GM19324 (cell line): Measurements from ENCODE around the gene PLPP1.

Experiments
- ATAC-seq: cut with Tn5 transposase; IDR thresholded peaks from one replicate; pipeline ENCODE4 v1.9.1; 2021; ENCODE audit warnings: mild to moderate bottlenecking, moderate library complexity; ENCODE audit not compliant: unreplicated experiment, low FRiP score

The PLPP1 gene

GRCh38 chr5:55534436-55535198, at the start of gene PLPP1:
PLPP1 (minus strand) TSS chr5:55534964; CDS start chr5:55534629, 335 bp downstream.
- ATAC-seq = peak; percentile 90

DNA sequence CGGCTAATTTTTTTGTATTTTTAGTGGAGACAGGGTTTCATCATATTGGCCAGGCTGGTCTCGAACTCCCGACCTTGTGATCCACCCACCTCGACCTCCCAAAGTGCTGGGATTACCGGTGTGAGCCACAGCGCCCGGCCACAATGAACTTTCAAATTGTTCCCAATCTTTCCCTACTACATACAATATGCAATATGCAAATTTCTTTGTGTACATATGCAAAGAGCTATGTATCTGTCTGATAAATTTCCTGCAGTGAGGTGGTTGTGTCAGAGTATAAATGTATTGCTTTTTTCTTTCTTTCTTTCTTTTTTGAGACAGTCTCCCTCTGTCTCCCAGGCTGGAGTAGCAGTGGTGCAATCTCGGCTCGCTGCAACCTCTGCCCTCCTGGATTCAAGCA, 48.8 kb upstream of the PLPP1 start:
- ATAC-seq = no peak

GRCh38 chr5:55582256-55582655, 47.5 kb upstream of the PLPP1 start:
- no peak for ATAC-seq

GRCh38 chr5:55580042-55580441, 45.3 kb upstream of the PLPP1 start:
- no peak for ATAC-seq

DNA sequence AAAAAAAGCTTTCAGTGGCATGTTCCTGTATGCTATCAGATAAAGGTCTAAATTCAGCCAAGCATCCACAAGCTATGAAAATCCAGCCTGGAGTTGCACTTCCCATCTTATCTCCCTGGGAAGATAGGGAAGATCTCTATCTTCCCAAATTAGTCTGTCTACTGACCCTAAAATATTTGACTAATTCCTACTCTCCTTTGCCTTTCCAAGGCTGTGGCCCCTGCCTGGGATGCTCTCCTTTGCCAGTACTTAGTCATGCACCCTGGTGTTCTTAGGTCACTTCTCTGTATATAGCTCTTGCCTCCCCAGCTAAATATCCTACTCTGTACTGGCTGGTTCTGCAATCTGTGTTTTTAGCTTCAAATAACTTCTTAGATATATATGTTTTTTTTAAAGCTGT, 44.0 kb upstream of the PLPP1 start:
- no peak for ATAC-seq

DNA sequence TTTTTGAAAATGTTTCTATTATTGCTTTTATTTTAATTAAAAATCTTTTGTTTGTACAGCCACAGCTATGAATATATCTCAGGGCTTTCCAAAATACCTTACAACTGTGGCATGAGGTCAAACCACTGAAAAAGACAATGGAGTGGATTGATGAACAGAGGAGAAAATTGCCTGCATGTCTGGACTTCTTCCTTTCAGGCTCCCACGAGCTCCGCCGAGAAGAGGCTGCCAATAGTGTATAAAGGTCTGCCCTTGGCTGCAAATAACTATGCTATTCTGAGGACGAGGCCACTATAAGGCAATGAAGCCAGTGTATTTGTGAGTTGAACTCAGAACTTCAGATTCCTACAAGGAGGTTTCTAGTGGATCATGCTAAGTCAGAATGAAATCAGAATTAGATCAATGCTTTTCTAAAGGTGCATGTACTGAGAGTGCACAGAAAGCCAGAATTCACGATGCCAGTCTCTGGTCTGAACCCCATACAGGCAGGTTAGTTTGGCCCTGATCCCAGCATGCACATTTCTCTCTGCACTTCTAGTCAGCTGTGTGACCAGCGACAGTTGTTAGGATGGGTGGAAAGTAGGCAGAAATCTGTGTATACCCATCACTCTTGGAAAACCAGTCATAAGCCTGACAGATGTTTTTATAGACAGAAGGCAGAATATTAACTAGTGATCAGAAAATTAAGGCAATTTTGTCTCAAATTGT, 42.7 kb upstream of the PLPP1 start:
- no peak for ATAC-seq

- ATAC-seq = no peak
Observed at GRCh38 chr5:55576661-55577060, 41.9 kb upstream of the PLPP1 start.

DNA sequence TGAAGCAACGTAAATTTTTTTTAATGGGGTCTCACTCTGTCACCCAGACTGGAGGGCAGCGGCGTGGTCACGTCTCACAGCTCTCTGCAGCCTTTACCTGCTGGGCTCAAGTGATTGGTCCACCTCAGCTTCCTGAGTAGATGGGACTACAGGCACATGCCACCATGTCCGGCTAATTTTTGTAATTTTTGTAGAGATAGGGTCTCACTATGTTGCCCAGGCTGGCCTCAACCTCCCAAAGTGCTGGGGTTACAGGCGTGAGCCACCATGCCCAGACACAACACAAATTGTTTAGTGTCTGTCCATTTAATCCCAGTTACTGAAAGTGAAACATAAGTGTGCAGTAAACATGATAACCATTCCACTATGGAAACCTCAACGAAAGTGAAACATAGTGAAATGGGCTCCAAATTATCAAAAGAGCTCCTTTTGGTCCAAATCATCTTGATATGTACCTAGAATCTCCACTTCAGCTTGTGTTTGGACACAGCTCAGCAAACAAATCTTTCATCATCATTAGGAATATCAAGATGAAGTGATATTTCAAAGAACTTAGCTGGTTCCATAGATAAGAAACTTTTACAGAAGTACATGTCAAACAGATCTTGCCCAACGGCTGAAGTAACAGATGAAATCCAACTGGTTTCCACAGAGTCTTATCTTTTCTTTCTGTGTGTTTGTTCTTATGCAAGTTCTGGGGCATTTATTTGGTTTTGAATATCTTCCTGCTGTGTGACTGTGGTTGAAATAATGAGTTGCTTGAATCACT, 41.2 kb upstream of the PLPP1 start:
- ATAC-seq = no peak

- ATAC-seq = no peak
Observed at GRCh38 chr5:55572600-55572999, 37.8 kb upstream of the PLPP1 start.

DNA sequence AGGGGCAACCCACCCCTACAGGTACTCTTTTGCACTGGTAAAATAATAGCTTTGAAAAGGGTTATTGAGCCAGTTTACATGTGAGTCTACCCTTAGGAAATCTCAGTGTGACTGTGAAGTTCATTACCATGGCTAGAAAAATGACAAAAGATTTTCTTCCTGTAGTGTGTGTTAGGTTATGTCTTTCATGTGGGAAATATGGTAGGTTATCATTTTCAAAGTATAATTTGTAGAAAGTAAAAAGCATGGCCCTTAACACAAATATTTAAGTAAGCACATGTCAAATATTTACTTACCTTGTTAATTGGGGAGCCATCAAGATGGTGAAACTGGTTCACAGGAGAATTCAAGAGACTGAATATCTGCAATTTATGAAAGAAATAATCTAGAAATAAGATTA, 37.3 kb upstream of the PLPP1 start:
- ATAC-seq = no peak

GRCh38 chr5:55570570-55570969, 35.8 kb upstream of the PLPP1 start:
- ATAC-seq = no peak

DNA sequence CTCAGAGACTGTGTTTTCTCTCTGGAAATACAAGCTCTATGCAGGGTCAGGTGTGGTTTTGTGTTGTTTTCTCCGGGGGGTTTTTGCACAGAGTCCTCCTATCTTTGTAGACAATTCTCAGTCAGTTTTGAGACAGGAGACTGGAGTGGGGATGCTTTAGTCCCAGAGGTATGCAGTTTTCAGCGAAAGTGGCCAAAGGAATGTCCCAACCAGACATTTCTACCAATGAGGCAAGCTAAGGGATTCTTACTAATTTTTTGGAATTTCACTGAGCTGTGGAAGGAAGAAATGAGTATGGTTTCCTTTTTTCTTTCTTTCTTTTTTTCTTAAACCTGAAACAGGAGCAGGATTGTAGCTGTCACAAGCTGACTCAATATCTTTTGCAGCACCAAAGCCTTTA, 35.3 kb upstream of the PLPP1 start:
- no peak for ATAC-seq

DNA sequence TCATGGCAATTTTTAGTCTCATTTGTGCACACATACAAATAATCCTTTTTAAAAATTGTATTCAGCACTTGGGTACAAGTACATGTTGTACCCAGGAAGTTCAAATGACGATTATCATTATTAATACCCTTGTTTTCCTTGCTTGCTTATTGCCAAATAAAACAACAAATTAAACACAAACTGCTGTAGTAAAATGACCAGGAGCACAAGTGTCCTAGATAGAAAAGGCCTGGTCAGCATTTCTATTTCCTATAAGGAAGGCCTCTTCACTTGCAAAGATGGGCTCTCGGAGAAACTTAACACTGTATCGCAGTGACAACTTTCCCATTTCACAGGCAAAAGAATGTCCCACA, 34.7 kb upstream of the PLPP1 start:
- no peak for ATAC-seq

DNA sequence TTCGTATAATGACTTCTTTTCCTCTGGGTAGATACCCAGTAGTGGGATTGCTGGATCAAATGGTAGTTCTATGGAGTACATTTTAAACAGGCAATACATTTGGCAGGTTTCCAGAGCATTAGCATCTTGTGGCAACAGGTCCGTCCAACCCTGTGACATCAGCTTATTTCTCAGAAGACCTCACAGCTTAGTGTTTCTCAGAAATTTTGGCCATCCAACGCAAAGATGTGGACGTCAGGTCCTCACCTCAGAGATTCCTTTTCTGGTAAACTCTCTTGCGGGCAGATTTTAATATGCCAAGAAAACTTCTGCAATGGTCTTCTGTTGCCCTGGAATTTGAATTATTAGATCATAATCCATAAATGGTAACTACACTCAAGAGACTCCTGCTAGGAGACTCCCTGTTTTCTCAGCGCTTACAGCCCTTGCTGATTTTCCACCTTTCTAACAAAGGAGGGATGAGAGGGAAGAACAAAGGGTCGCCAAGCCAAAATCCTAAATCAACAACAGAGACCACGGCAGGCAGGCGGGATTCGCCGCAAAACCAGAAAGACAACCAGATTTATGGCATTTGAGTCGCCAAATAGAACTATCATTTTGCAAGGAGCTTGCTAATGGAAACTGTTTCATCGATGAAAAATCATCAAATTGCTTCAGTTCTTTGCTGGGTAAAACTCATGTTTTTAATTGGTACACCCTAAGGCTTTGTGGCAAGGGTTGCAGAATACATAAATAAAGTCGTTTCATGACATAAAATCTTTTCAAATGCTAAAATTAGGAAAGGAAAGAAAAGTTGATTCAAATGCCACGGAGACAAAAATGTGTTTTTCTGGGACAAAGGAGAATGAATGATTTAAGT, 34.1 kb upstream of the PLPP1 start:
- no peak for ATAC-seq

- no peak for ATAC-seq
Observed at GRCh38 chr5:55564721-55565120, 30.0 kb upstream of the PLPP1 start.

- no peak for ATAC-seq
Observed at GRCh38 chr5:55558484-55558883, 23.7 kb upstream of the PLPP1 start.

GRCh38 chr5:55557123-55557522, 22.4 kb upstream of the PLPP1 start:
- ATAC-seq = no peak

- no peak for ATAC-seq
Observed at GRCh38 chr5:55554585-55555202, 19.9 kb upstream of the PLPP1 start.

DNA sequence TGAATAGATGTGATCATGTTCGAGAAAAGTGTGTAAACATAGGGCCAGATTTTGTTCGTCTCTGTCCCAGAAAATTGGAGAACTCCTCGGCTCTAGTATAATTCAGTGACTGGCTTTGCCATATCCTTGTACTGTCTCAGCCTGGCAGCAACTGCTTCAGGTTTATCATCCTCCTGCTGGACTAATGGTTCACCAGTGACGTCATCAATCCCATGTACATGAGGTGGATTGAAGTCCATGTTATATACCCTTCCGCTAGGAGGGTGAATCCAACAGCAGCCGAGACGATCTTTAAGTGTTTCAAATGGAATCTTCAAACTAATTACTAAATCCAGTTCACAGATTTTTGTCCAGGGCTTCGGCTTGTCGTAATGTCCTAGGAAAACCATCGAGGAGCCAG, 17.1 kb upstream of the PLPP1 start:
- no peak for ATAC-seq

DNA sequence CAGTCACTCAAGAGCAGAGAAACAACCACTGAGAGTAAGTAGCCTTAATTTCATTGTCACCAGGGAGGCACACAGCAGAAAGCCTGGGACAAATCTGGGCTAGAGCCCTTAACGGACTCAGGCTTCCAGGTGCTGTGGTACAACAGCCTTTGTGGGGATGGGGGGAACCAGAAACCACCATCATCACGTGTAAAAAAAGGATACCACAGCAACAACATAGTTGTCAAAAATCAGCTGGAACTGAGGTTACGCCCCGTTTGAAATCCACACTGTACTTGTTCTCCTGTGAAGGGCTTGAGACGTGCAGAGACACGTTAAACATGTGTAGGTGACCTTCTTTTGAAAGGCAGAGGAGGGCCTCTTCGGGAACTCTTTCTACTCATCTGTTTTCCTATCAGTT, 16.6 kb upstream of the PLPP1 start:
- no peak for ATAC-seq
